GM19240 (cell line): Measurements from ENCODE around the gene ELOA2.
"Not testable (repeated sequence)": the region's sequence is repeated elsewhere in the genome, so short reads cannot be mapped to it uniquely, and the experiment has no call there.

Source experiments
- DNase-seq: peaks from one replicate; pipeline ENCODE4 v3.0.0; 2011; ENCODE audit warnings: low spot score; ENCODE audit not compliant: insufficient read length

The ELOA2 gene

GRCh38 chr18:47020757-47021156 is 14.7 kb downstream of the ELOA2 start:
- not testable (repeated sequence) for DNase-seq

GRCh38 chr18:47019870-47020269 is 15.6 kb downstream of the ELOA2 start:
- not testable (repeated sequence) for DNase-seq
